Measurements from ENCODE around the gene SPAG4. TPM values are rescaled to one million over a fixed set of nuclear protein-coding genes. Genes with fewer than 3 reads are reported as not detected.

Gene SPAG4
- total and polyA plus RNA-seq, 2 experiments from 2014 or later, result 2.7 to 2.9 TPM

- Histone ChIP-seq H3K9me2 (ENCODE audit: insufficient read depth) (no peaks in the 10 kb centered on the region), H3K4me3 (no peak overlapping the region), H3K79me2 (replicated peaks; ENCODE audit: insufficient read depth) (no peaks in the 10 kb centered on the region), H3K27ac (ENCODE audit: low read depth) (no peak overlapping the region), H4K20me1 (replicated peaks; ENCODE audit: insufficient read depth) (no peaks in the 10 kb centered on the region), H3K4me2 (no peak overlapping the region), H3K36me3 (ENCODE audit: insufficient read depth) (no peaks in the 10 kb centered on the region), H2AFZ (no peak overlapping the region), H3K4me1 (ENCODE audit: insufficient read depth) (no peaks in the 10 kb centered on the region), H3K27me3 (ENCODE audit: insufficient read depth) (no peaks in the 10 kb centered on the region), H3F3A (replicated peaks; ENCODE audit: low read depth) (no peaks in the 10 kb centered on the region)
- Mint-ChIP-seq H3K4me1 (no peaks in the 10 kb centered on the region), H3K9me3 (no peaks in the 10 kb centered on the region; the same call in 1 of the 3 replicates), H3K4me3 (no peak overlapping the region), H3K27me3 (ENCODE audit: insufficient read depth, low read depth, poor library complexity) (peaks cover 1% of the 10 kb centered on the region), H3K27ac (no peak overlapping the region), H3K36me3 (ENCODE audit: low read depth) (no peaks in the 10 kb centered on the region)
- TF ChIP-seq ZNF114 (CRISPR knock-in tag; IDR thresholded peaks at IDR 0.05) (no peak), ZNF331 (CRISPR knock-in tag; IDR thresholded peaks at IDR 0.05; ENCODE audit: low read depth) (no peak), CREB1 (CRISPR knock-in tag; IDR thresholded peaks at IDR 0.05; ENCODE audit: low read depth) (no peak), EZH2 (IDR thresholded peaks at IDR 0.05; ENCODE audit: low read depth, unreplicated experiment) (no peak), JUNB (IDR thresholded peaks at IDR 0.05; ENCODE audit: unreplicated experiment) (no peak), ETS1 (IDR thresholded peaks at IDR 0.05) (no peak), EZH2phosphoT487 (IDR thresholded peaks at IDR 0.05; ENCODE audit: unreplicated experiment) (no peak), CTCF (conservative IDR thresholded peaks at IDR 0.05; ENCODE audit: low read depth in 2 of 2) (no peak), STAT1 (IDR thresholded peaks at IDR 0.05; ENCODE audit: unreplicated experiment) (no peak), NANOG (IDR thresholded peaks at IDR 0.05; ENCODE audit: borderline replicate concordance) (no peak), POLR2AphosphoS5 (IDR thresholded peaks at IDR 0.05; ENCODE audit: low read depth) (no peak), ZNF462 (CRISPR knock-in tag; IDR thresholded peaks at IDR 0.05) (no peak)
- TF ChIP-seq, protein P1, sequence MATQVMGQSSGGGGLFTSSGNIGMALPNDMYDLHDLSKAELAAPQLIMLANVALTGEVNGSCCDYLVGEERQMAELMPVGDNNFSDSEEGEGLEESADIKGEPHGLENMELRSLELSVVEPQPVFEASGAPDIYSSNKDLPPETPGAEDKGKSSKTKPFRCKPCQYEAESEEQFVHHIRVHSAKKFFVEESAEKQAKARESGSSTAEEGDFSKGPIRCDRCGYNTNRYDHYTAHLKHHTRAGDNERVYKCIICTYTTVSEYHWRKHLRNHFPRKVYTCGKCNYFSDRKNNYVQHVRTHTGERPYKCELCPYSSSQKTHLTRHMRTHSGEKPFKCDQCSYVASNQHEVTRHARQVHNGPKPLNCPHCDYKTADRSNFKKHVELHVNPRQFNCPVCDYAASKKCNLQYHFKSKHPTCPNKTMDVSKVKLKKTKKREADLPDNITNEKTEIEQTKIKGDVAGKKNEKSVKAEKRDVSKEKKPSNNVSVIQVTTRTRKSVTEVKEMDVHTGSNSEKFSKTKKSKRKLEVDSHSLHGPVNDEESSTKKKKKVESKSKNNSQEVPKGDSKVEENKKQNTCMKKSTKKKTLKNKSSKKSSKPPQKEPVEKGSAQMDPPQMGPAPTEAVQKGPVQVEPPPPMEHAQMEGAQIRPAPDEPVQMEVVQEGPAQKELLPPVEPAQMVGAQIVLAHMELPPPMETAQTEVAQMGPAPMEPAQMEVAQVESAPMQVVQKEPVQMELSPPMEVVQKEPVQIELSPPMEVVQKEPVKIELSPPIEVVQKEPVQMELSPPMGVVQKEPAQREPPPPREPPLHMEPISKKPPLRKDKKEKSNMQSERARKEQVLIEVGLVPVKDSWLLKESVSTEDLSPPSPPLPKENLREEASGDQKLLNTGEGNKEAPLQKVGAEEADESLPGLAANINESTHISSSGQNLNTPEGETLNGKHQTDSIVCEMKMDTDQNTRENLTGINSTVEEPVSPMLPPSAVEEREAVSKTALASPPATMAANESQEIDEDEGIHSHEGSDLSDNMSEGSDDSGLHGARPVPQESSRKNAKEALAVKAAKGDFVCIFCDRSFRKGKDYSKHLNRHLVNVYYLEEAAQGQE (IDR thresholded peaks at IDR 0.05; ENCODE audit: unreplicated experiment), result no peak
- DNase-seq (ENCODE audit: low spot score) (no peak), ATAC-seq (no peak)
Observed at GRCh38 chr20:35582741-35583404, 32.8 kb upstream of the SPAG4 start.
